GM12878 (cell line): ENCODE results near the gene COL15A1. TPM values are rescaled to one million over a fixed set of nuclear protein-coding genes. Genes with fewer than 3 reads are reported as not detected.

Experiments
- BHLHE40 ChIP-seq, 2 experiments: fragments of 450-650 bp in 1 of 2; IDR thresholded peaks; 2 replicates each; pipeline ENCODE4 v1.6.1; 2011 to 2017; ENCODE audit warnings: low read depth in 2 of 2, borderline replicate concordance in 1 of 2, improper control_type of control experiment in 1 of 2, low read length in 1 of 2, mild to moderate bottlenecking in 1 of 2
- ESRRA ChIP-seq: IDR thresholded peaks from 2 replicates; pipeline ENCODE4 v1.6.1; 2012; ENCODE audit warnings: mild to moderate bottlenecking, low read length, improper control_type of control experiment
- HDAC2 ChIP-seq: fragments of 200-600 bp; sonication (generic); IDR thresholded peaks from 2 replicates; pipeline ENCODE4 v1.6.1; 2017
- IKZF2 ChIP-seq, 2 experiments: fragments of 450-650 bp; IDR thresholded peaks; 2 replicates each; pipeline ENCODE4 v1.6.1; 2017; ENCODE audit warnings: mild to moderate bottlenecking in 2 of 2, moderate library complexity in 2 of 2
- MLLT1 ChIP-seq: fragments of 450-650 bp; IDR thresholded peaks from 2 replicates; pipeline ENCODE4 v1.6.1; 2016; ENCODE audit warnings: mild to moderate bottlenecking
- MYC ChIP-seq: IDR thresholded peaks from 2 replicates; pipeline ENCODE4 v1.6.1; 2011; ENCODE audit warnings: mild to moderate bottlenecking, low read length, moderate library complexity, inconsistent platforms; ENCODE audit not compliant: insufficient read depth, insufficient replicate concordance, insufficient read length, severe bottlenecking
- NFIC ChIP-seq: IDR thresholded peaks from 2 replicates; pipeline ENCODE4 v1.6.1; 2012; ENCODE audit warnings: low read depth, mild to moderate bottlenecking, inconsistent platforms, low read length, moderate library complexity
- NFYA ChIP-seq: IDR thresholded peaks from 2 replicates; pipeline ENCODE4 v1.6.1; 2011; ENCODE audit warnings: low read depth, mild to moderate bottlenecking, low read length, improper control_type of control experiment, borderline replicate concordance
- NRF1 ChIP-seq: conservative IDR thresholded peaks from 2 replicates; pipeline ENCODE4 v1.6.1; 2011; ENCODE audit warnings: mild to moderate bottlenecking, low read depth, low read length, improper control_type of control experiment
- RAD21 ChIP-seq: IDR thresholded peaks from 2 replicates; pipeline ENCODE4 v1.6.1; 2011; ENCODE audit warnings: mild to moderate bottlenecking, low read depth, low read length, moderate library complexity; ENCODE audit not compliant: insufficient read depth
- RELA ChIP-seq: fragments of 450-650 bp; IDR thresholded peaks from 2 replicates; pipeline ENCODE4 v1.8.0; 2014; ENCODE audit warnings: borderline replicate concordance; ENCODE audit not compliant: partially characterized antibody
- RELB ChIP-seq: fragments of 450-650 bp; IDR thresholded peaks from 2 replicates; pipeline ENCODE4 v1.6.1; 2017; ENCODE audit warnings: low read depth, mild to moderate bottlenecking, moderate library complexity
- SPI1 ChIP-seq: IDR thresholded peaks from 2 replicates; pipeline ENCODE4 v1.6.1; 2011; ENCODE audit warnings: low read depth, mild to moderate bottlenecking, low read length, moderate library complexity, borderline replicate concordance; ENCODE audit not compliant: insufficient read depth
- TCF12 ChIP-seq: IDR thresholded peaks from 2 replicates; pipeline ENCODE4 v1.6.1; 2011; ENCODE audit warnings: low read depth, mild to moderate bottlenecking, low read length
- polyA plus RNA-seq, 11 experiments: library from polyadenylated mRNA; depleted of rRNA in 4 of 11; unstranded in 6 of 11; stranded (reverse) in 5 of 11; fragments of >200 nt; fragmentation: Nextera tagmentation in 4 of 11; fragmentation: Illumina TruSeq in 1 of 11; extraction: Ambion mirVana in 4 of 11; extraction: Trizol in 1 of 11; gene quantifications; 1 replicate in 1 of 11; 2 replicates in 10 of 11; pipeline versions ENCODE4 v1.2.1 to v1.2.3, GENCODE V29; 2011 to 2016; ENCODE audit warnings: inconsistent platforms in 2 of 11, missing spikeins in 2 of 11, low read depth in 1 of 11
- total RNA-seq, 4 experiments: library from RNA; depleted of rRNA in 3 of 4; stranded (reverse); fragments of >200 nt in 3 of 4; fragmentation: Illumina TruSeq in 1 of 4; extraction: Trizol in 1 of 4; gene quantifications; 2 replicates each; pipeline versions ENCODE4 v1.2.1 to v1.2.3, GENCODE V29; 2013 to 2021

COL15A1 gene
- total and polyA plus RNA-seq, 10 of the 15 experiments (the other 5 are each of a cell fraction or from before 2014, with no cell fraction given), result 0.01 to 0.28 (median 0.06) TPM; not detected in 2

- TF ChIP-seq RELB (no peak), BHLHE40 (IDR thresholded peaks at IDR 0.05; ENCODE audit: borderline replicate concordance in 1 of 2, low read depth in 2 of 2, low read length in 1 of 2) (peak in 1 of 2 experiments; percentile 20; a peak in 1 of 4 replicates), MLLT1 (peak; percentile 74; the same call in 1 of the 2 replicates), RAD21 (no peak), HDAC2 (no peak), NRF1 (no peak), NFYA (no peak), ESRRA (no peak), RELA (peak; percentile 3), IKZF2 (IDR thresholded peaks at IDR 0.05) (peak; percentile 51 to 60), SPI1 (peak; percentile 25; the same call in 1 of the 2 replicates), NFIC (peak; percentile 42; the same call in 1 of the 2 replicates), MYC (no peak), TCF12 (no peak)
Measured at GRCh38 chr9:99057665-99058625, 114.2 kb downstream of the COL15A1 start (continued).
